GM12872 (cell line): Measurements from ENCODE around the gene SF3B5.

Source experiments
- CTCF ChIP-seq: IDR thresholded peaks from 3 replicates; pipeline ENCODE4 v1.5.1; 2011; ENCODE audit warnings: low read depth, mild to moderate bottlenecking, low read length, moderate library complexity; ENCODE audit not compliant: insufficient read depth

SF3B5 gene

GRCh38 chr6:144104488-144104887 is 9.1 kb upstream of the SF3B5 start:
- TF ChIP-seq CTCF: no peak

- TF ChIP-seq CTCF: no peak
Observed at GRCh38 chr6:144103026-144103563, 7.7 kb upstream of the SF3B5 start.

GRCh38 chr6:144098993-144099392 is 3.6 kb upstream of the SF3B5 start:
- TF ChIP-seq CTCF: no peak

GRCh38 chr6:144094731-144095133 is 641 bp downstream of the SF3B5 start:
- TF ChIP-seq CTCF: no peak

GRCh38 chr6:144093658-144094057 is 1.7 kb downstream of the SF3B5 start:
- TF ChIP-seq CTCF: no peak

- no peak for TF ChIP-seq CTCF
Observed at GRCh38 chr6:144093236-144093635, 2.1 kb downstream of the SF3B5 start.

GRCh38 chr6:144090384-144090783 is 5.0 kb downstream of the SF3B5 start:
- TF ChIP-seq CTCF: no peak
